ENCODE results near the gene CCDC146.

- TF ChIP-seq TAF1 (IDR thresholded peaks at IDR 0.05; ENCODE audit: low read depth, low read length) (no peak), ATF3 (IDR thresholded peaks at IDR 0.05; ENCODE audit: insufficient read depth, low read depth, low read length) (no peak), POLR2AphosphoS5 (IDR thresholded peaks at IDR 0.05; ENCODE audit: low read depth, low read length) (no peak), YY1 (IDR thresholded peaks at IDR 0.05; ENCODE audit: low read depth, low read length) (no peak), CEBPB (IDR thresholded peaks at IDR 0.05; ENCODE audit: low read depth, low read length) (no peak), HDAC6 (IDR thresholded peaks at IDR 0.05; ENCODE audit: low read depth, low read length) (no peak), CTCF (IDR thresholded peaks at IDR 0.05; ENCODE audit: control extremely low read depth in 1 of 3, insufficient read depth in 1 of 3, low read depth in 1 of 3, low read length in 3 of 3) (no peak), EP300 (IDR thresholded peaks at IDR 0.05; ENCODE audit: borderline replicate concordance in 1 of 2, low read depth in 2 of 2, low read length in 2 of 2) (no peak)
Observed at GRCh38 chr7:77188731-77189437, 66.5 kb downstream of the CCDC146 start.

Measured in H1 (cell line).